Endometrial microvascular endothelial cells (primary cell): ENCODE data around the gene ADAMTS13. TPM values are rescaled to one million over a fixed set of nuclear protein-coding genes. Genes with fewer than 3 reads are reported as not detected.

Experiments
- in situ Hi-C: cut with HindIII; loops from 2 replicates; pipeline ENCODE4 v1.10.0; 2017; ENCODE audit warnings: low sequenced_read_pairs, low pct_unique_long_range_greater_than_20kb; ENCODE audit errors: inconsistent ontology term
- total RNA-seq: library from RNA; depleted of rRNA; stranded (reverse); fragments of >200 nt; gene quantifications from one replicate; pipeline ENCODE4 v1.2.3, GENCODE V29; 2015; ENCODE audit errors: inconsistent ontology term

Gene ADAMTS13
- total RNA-seq, 1 donor from 2014 or later = 1.8 TPM

DNA sequence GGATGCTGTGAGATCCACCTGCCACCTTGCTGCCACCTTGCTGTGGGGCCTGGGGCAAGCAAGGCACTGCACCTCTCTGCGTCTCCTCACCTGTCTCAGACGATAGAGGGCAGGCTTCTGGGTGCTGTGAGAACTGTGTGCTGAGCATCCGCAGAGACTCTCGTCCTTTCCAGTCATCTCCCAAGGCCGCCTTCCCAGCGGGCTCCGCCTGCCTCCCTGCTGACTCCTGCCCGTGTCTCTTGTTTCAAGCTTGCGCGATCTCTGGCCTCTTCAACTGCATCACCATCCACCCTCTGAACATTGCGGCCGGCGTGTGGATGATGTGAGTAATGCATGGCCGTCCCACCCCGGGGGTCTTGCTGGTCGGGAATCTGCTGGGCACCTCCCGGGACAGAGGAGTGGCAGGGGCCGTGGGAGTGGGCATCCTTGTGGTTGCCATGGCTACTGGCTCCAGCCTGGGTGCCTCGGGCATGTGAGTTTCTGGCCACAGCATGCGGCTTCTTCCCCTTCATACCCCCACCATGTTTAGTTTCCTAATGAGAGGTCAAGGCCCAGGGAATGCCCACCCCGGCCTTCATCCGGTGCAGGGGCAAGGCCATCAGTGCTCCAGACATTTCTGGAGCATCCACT lies 41.2 kb downstream of the ADAMTS13 start:
- in situ Hi-C loops = no loop called here

DNA sequence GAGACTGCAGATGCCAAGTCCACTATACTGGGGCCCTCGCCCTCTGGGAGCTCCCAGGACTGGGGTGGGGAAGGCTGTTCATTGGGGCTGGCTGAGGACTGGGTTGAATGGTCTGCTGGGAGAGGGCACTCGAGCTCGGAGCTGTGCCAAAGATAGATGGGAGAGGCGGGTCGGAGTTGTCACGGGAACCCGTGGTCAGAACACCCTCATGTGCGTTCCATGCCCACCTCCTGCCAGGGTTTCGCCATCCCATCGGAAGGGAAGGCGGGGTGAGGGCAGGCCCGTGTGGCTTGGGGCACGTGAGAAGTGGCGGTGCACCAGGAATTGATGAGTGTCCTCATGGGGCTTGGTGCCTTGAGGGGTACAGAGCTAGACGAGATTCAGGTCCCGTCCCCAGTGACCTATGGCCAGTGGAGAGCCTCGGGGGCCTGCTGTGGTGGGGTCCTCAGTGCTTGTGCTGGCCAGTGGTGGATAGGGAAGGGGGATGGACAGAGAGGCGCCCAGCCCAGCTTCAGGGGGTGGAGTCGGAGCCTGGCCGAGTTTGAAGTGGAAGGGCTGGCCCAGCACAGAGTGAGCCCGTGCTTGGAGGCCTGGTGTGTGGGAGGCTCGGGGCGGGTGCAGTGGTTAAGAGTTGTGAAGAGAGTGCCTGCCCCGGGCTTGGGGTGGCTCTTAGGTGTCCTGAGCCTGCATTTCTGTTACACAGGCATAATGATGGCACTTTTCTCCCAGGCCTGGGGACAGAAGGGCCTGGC lies 41.9 kb downstream of the ADAMTS13 start:
- in situ Hi-C loops = no loop called here

DNA sequence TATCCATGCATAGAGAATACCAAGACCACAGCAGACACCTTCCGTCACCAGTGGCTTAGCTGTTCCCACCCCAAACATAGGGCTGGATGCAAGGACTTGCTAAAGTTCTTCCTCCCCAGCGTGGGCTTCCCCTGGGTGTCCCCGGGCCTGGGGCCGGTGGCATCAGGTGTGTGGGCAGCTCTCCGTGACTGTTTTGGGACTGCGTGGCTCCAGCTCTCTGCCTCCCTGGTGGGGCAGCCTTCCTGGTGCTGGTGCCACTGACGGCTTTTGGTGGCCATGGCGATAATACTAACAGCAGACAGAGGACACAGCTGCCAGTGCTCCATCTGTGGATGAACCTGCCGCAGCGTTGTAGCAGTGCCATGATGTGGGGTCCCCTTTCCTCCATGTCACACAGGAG lies 42.5 kb downstream of the ADAMTS13 start:
- in situ Hi-C loops = no loop called here

DNA sequence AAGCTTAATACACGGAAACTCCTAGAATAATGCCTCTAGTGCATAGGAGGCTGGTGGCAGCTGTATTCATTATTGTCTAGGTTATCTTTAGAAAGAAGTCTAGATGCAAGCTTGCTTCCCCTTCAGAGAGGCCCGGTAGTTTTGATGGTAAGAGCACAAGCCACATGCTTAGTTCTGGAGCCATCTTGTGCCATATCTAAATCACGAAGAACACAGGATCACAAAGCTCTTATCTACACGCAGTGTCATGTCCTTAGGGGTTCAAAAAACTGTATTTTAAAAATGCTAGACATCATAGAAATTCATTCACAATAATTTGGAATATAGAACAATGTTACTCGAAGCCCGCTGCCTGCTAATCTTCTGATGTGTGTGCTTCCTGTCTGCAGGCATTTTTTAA lies 43.8 kb downstream of the ADAMTS13 start:
- in situ Hi-C loops = no loop called here

DNA sequence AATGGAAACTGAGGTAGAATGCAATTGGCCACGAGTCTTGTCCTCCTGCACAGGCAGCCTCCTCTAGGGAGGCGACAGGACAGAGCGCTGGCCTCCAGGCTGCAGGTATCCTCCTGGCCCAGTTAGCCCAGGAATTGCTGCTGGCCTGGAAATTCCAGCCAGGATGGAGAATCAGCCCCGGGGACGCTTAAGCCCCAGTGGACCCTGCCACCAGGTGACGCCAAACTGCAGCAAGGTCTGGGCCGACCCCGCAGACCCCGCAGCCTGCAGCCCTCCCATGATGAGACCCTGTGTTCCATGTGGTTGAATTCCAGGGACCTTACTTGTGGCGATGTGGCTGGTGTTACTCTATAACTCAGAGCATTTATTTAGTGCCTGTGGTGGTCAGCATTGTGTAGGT lies 44.9 kb downstream of the ADAMTS13 start:
- in situ Hi-C loops = no loop called here

DNA sequence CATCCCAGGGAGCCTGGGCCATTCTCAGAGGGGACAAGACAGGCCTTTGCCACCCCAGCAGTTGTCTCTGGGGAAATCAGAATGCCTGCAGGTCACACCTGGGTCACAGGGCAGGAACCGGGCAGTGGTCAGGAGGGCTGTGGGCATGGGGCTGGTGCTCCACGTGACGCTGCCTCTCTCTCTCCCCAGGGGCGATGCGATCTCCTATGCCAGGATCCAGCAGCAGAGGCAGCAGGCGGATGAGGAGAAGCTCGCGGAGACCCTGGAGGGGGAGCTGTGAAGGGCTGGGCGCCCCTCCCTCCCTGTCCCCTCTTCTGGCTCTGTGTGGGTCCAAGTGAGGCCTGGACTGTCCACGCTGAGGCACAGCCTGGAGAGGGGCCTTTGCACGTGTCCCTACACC lies 46.2 kb downstream of the ADAMTS13 start:
- in situ Hi-C loops = no loop called here

DNA sequence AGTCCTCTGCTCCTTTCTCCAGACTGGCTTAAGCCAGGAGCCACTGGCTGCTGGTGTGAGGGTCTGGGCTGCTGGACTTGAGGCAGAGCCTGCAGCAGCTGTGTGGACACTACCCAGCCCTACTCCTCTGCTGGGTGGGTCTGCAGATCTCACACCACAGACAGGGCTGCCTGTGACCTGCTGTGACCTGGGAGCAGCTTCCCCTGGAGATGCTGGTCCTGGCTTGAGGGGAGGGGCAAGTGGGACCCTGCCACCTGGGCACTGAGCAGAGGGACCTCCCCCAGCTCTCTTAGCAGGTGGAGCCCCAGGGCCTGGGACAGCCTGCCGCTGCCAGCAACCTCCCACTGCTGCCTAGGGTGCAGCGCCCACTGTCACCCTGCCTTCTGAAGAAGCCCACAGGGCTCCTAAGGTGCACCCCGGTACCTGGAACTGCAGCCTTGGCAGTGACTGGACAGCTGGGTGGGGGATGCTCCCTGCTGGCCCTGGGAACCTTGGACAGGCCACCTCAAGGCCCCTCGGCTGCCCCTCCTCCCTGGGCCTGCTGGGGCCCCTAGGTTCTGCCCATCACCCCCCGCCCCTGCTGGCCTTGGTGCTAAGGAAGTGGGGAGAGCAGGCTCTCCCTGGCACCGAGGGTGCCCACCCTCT lies 46.7 kb downstream of the ADAMTS13 start:
- in situ Hi-C loops = no loop called here

DNA sequence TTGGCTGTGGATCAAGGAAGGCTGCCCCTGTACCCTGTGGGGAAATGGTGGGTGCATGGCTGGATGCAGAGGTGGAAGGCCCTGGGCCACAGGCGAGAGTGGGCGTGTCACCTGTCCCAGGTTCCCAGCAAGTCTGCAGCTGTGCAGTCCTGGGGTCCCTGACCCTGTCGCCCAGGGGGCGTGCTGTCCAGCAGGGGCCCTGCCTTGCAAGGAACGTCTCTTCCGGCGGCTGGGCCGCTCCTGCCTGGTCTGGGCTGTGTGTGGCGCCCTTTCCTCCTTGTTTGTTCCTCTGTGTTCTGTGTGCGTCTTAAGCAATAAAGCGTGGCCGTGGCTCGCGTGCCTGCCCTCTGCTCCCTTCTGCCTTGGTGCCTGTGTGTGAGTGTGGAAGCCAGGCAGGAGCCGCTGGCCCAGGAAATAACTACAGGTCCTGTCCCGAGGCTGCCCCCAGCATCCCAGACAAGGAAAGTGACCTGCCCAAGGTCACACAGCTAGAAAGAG lies 48.3 kb downstream of the ADAMTS13 start:
- in situ Hi-C loops = no loop called here

DNA sequence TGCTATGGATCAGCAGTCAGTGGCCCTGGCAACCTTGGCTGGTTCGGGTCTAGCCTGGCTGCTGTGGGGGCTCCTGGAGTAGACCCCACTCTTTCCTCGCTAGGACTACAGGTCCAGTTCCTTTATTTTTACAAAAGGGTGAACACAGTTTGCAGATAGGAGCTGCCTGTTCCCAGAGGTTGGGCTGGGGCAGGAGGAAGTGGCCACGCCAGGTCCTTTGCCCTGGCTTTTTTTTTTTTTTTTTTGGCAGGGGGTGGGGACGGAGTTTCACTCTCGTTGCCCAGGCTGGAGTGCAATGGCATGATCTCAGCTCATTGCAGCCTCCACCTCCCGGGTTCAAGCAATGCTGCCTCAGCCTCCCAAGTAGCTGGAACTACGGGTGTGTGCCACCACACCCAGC lies 48.8 kb downstream of the ADAMTS13 start:
- in situ Hi-C loops = no loop called here

DNA sequence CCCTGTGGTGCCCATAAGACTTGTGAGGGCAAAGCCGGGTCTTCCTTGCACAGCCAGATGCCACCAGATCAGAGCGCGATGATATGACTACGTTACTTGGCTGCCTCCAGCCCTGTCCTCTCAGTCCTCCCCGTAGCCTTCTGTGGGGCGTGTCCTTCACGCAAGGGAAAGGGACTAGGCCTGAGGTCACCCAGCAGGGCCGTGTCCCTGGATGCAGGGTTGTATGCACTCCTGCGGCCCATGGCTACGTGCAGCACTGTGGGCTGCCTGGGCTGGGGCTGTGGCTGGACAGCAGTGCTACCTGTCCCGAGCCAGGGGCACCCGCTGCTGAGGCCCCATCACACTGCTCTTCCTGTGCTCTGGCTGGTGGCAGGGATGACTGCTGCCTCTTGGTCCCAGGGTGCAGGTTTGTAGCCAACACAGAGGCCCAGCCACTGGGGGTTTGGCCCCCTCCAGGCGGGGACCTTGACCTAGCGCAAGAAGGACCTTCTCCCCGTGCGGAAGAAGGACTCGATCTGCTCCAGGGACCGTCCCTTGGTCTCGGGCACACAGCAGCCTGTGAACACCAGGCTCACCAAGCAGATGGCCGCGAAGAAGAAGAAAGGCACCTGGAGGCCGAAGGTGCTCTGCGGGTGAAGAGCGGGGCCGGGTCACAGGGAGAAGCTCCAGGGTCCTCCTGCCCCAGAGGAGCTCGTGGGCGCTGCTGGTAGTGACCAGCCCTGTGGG lies 49.5 kb downstream of the ADAMTS13 start:
- in situ Hi-C loops = no loop called here

DNA sequence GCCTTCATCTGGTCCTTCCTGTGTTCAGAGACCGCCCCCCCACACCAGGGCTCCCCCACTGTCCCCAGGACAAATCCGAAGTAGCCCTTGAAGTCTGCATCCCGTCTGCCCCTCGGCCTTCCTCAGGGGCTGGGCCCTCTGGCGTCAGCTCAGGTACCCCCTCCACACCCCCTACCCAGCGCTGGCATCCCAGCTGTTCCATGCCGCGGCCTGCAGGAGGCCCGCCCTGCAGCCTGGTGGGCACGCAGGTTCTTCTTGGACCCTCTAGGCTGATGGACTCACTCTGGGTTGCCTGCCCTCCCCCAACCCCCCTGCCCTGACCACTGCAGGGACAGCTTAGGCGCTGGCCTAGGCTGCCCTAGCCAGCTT lies 50.1 kb downstream of the ADAMTS13 start:
- in situ Hi-C loops = no loop called here

DNA sequence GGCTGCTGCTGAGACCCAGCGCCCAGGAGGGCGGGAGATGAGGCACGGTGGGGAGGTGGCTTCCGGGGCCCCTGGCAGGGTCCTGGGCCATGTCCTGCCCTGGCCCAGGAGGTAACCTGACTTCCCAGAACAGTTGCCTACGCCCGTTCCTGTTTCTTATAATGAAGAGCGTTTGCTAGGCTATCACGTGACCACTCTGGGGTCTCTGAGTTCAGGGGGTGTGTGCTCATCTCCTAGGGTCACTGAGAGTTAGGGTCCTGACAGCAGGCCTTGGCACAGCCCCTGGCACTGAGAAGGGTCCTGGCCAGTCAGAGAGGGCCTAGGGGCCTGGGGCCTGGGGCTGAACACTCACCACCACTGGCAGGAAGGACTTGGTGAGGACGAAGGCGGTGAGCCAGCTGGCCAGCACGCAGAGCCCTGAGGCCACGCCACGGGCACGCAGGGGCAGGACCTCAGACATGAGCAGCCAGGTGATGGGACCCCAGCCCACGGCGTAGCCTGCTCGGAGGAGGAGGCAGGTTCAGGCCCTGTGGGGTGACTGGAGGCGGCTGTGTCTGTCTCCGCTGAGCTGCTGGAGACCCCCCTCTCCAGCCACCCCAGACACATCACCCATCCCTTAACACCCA lies 50.7 kb downstream of the ADAMTS13 start:
- in situ Hi-C loops = no loop called here

DNA sequence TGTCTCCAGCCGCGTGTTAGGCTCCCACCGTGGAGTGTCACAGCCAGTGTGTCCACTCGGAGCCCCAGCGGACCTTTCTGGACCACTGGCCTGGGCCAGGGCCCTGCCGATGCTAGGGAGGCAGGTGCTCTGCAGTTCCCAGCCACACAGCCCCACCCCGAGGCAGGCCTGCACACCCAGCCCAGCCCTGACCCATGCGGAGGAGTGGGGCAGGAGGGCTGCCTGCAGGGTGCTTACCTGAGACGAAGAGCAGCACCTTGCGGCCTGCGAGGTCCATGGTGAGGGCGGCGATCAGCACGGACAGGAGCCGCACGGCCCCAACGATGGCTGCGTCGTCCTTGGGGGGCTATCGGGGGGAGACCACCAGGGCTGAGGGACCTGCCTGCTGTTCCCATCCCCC lies 51.6 kb downstream of the ADAMTS13 start:
- in situ Hi-C loops = no loop called here

DNA sequence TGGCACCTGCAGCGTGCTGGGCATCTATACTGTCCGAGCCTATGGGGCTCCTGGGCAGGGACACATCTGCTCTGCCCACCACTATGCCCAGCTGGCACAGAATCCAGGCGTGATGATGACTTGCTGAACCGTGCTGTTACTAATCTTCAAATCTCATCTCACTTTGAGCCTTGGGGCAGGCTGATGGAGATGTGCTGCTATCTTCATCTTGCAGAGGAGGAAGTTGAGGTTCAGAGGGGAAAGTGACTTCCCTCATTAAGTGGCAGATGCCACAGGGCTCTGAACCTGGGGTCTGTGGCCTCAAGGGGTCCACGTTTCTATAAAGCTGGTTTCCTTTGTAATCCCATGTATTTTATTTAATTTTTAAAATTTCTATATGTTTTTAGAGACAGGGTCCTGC lies 52.0 kb downstream of the ADAMTS13 start:
- in situ Hi-C loops = no loop called here

DNA sequence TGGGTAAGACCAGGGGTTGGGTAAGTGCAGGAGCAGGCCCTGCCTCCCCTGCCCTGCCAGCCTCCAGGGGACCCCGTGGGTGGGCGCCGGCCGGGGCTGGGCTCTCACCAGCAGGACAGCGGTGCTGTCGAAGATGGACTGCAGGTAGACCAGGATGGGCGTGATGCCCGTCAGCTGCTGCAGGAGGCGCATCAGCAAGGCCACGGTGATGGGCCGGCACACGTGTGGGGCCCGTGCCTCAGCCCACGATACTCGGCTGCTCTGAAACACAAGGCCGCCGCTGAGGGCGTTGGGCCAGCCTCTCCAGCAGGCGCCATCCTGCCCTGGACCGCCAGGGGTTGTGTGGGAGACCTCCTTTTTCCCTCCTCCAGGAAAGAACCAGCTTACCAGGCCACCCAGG lies 52.7 kb downstream of the ADAMTS13 start:
- in situ Hi-C loops = no loop called here

DNA sequence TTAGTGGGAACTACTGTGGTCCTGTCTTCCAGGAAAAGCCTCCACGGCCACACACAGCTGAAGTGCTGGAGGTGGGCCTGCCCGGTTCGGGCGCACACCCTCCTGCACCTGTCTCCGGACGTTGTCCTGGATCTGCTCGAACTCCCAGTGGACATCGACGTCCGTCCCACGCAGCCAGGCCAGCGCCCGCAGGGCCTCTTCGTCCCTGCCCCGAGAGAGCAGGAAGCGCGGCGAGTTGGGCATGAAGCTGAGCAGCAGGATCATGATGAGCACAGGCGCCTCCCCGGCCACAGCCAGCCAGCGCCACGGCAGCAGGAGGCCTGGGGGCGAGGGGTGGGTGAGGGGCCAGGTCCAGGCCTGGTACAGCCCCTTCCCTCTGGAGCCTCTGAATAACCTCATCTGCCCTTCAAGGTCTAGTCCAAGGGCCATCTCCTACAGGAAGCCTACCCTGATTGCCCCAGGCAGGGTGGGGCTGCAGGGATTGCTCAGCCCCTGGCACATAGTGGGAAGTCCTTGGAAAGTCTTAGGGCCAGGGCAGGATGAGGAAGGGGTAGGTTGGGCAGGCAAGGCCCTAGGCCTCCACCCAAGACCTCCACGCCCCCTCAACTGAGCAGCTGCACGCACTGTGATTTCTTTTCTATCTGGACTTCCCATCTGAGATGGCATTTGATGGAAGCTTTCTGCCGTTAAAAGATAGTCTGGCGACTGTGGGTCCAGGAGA lies 53.3 kb downstream of the ADAMTS13 start:
- in situ Hi-C loops = no loop called here

DNA sequence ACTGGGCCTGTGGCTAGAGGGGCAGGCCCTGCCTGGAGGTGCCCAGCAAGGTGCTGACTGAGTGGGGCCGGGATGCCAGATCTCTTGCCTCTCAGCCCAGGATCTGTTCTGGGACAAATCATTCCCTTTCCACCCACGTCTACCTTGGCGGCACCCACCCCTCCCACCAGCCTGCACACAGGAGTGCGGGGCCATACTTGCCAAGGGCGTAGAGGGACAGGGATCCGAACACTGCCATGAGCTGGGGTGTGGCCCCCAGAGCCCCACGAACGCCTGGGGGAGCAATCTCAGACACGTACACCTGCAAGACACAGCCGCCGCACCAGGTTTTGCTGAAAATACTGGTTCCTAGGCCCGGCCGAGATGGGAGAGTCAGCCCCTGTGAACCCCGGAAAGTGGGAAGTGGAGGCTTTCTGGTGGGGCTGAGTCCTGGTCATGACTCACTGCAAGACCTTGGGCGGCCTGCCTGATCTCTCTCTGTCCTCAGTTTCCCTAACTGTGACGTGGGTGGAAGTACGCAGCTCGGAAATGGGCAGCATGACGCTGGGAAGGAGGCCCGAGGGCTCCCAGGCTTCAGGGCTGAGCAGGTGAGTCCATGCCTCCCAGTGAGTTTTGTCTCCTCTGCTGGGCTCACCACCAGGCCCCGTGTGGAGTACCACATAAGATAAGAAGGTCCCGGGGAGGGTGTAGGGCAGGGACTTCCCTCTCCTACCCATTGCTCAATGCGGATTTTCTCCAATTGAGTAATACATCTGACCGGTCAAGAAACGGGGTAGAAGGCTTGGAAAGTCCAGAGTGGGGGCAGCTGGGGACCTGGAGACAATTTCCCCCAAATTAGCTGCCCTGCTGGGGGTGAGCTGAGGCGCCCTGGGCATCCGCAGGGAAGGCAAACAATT lies 54.1 kb downstream of the ADAMTS13 start:
- in situ Hi-C loops = no loop called here

DNA sequence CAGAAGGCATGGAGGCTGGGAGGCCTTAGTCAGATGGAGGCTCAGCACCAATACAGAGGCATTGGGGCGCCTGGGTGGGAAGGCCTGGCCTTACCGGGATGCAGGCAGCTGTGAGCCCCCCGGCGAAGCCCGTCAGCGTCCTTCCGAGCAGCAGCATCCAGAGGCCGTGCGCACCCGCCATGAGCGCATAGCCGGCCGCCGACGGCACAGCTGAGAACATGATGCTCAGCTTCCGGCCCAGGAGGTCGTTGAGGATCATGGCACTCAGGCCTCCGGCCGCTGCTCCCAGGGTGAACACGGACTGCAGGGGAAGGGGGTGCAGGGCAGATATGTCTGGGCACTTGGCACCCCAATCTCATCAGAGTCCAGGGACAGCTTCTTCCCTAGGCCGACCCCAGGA lies 54.8 kb downstream of the ADAMTS13 start:
- in situ Hi-C loops = no loop called here
